Subcutaneous adipose tissue (tissue), 4 donors: ENCODE data around the gene SNRPE. TPM values are rescaled to one million over a fixed set of nuclear protein-coding genes. Genes with fewer than 3 reads are reported as not detected.

ENCODE experiments used
- total RNA-seq, 4 donors: library from RNA; depleted of rRNA; stranded (reverse); fragments of >200 nt; gene quantifications; one replicate each; pipeline ENCODE4 v1.1.0, GENCODE V29; 2016
- TF ChIP-seq, protein P1 (sequence below): fragments of 450-650 bp; IDR thresholded peaks from one replicate; pipeline ENCODE4 v1.5.1; 2016; ENCODE audit warnings: low read depth, mild to moderate bottlenecking, control low read depth, antibody characterized with exemption, moderate library complexity

SNRPE gene
- total RNA-seq, 4 donors from 2014 or later, result 22.2 to 207 (median 45.7) TPM

- TF ChIP-seq, protein P1, sequence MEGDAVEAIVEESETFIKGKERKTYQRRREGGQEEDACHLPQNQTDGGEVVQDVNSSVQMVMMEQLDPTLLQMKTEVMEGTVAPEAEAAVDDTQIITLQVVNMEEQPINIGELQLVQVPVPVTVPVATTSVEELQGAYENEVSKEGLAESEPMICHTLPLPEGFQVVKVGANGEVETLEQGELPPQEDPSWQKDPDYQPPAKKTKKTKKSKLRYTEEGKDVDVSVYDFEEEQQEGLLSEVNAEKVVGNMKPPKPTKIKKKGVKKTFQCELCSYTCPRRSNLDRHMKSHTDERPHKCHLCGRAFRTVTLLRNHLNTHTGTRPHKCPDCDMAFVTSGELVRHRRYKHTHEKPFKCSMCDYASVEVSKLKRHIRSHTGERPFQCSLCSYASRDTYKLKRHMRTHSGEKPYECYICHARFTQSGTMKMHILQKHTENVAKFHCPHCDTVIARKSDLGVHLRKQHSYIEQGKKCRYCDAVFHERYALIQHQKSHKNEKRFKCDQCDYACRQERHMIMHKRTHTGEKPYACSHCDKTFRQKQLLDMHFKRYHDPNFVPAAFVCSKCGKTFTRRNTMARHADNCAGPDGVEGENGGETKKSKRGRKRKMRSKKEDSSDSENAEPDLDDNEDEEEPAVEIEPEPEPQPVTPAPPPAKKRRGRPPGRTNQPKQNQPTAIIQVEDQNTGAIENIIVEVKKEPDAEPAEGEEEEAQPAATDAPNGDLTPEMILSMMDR, result no peak
Measured at GRCh38 chr1:203888807-203889251, 27.4 kb downstream of the SNRPE start.

- TF ChIP-seq, protein P1, result no peak
Measured at GRCh38 chr1:203891950-203892349, 30.6 kb downstream of the SNRPE start.

DNA sequence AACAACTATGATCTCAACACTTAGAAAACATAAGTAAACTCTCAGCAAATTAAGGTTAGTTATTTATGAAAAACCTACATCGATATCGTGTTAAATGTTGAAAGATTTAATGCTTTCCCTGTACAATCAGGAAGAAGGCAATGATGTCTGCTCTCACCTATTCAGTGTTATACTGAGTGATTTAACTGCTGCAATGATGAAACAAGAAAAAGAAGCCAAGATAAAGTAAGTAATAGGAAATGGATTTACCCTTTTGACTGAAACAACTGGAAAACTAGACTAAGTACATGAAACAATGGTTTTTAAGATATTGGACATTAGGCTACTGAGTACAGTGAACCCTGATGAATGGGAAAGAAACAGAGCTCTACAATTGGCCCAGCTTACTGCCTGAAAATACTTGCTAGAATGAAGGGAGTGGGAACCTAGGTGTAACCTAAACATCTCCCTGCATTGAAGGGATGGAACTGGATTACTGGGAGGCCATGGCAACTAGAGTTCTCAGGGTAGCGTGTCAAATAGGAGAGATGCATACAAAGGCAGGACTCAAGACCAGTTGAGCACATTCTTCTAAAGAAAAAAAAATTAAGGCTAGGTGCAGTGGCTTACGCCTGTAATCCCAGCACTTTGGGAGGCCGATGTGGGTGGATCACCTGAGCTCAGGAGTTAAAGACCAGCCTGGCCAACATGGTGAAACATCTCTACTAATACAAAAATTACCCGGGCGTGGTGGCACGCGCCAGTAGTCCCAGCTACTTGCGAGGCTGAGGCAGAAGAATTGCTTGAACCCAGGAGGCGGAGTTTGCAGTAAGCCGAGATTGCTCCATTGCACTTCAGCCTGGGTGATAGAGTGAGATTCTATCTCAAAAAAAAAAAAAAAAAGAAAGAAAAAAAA, 37.3 kb downstream of the SNRPE start:
- TF ChIP-seq, protein P1, result no peak

DNA sequence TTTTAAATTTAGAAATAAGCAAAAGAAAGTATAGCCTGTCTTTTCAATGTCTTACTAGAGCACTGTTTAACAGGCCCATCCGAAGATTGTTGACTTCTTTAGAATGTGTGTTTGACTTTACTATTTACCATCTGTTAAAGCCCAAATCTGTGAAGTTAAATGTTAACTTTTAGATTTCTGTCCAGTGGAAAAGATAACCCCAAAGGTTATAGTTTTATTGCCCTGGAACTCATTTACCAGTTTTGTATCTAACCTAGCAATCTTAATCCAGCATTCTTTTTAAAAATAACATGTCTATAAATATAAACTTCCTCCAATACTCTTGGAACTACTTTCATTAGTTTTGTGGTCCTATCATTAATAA, 37.9 kb downstream of the SNRPE start:
- TF ChIP-seq, protein P1, result no peak

DNA sequence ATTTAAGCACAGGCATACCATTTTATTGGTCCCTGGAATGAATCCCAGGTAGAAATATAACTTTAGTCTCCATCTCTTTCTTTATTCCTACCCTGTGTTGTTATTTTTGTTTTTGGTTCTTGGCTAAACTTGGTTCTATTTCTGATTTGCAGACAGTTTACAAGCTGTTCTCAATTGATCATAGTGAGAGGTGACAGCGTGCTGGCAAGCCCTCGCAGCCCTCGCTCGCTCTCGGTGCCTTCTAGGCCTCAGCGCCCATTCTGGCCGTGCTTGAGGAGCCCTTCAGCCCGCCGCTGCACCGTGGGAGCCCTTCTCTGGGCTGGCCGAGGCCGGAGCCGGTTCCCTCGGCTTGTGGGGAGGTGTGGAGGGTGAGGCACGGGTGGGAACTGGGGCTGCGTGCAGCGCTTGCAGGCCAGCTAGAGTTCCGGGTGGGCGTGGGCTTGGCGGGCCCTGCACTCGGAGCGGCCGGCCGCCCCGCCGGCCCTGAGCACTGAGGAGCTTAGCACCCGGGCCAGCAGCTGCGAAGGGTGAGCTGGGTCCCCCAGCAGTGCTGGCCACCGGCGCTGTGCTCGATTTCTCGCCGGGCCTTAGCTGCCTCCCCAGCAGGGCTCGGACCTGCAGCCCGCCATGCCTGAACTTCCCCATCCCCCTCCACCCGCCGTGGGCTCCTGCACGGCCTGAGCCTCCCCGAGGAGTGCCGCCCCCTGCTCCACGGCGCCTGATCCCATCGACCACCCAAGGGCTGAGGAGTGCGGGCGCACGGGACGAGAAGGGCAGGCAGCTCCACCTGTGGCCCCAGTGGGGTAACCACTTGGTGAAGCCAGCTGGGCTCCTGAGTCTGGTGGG, 38.7 kb downstream of the SNRPE start:
- TF ChIP-seq, protein P1, result no peak

GRCh38 chr1:203901581-203901980, 40.2 kb downstream of the SNRPE start:
- TF ChIP-seq, protein P1, result no peak

DNA sequence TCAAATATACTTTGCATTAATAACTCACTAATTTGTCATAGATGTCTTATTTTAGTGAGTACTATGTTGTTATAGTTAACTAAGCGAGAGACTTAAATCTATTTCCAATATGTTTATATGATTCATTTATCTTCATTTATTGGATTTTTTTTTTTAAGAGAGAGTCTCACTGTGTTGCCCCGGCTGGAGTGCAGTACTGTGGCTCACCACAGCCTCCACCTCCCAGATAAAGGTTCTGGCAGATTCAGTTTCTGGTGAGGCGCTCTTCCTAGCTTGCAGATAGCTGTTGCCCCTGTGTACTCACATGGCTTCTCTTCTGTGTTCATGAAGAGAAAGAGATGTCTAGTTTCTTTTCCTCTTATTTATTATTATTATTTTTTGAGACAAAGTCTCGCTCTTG, 43.9 kb downstream of the SNRPE start:
- TF ChIP-seq, protein P1, result no peak
